A549 treated with ZK216348 at 1 μM for 4 hours (cell line): ENCODE data around the gene CPXM1. TPM values are rescaled to one million over a fixed set of nuclear protein-coding genes. Genes with fewer than 3 reads are reported as not detected.

Source experiments
- total RNA-seq: library from RNA; stranded (reverse); fragments of 200-300 nt; extraction: Qiagen RNA extraction; gene quantifications from 5 replicates; pipeline ENCODE4 v1.2.3, GENCODE V29; 2022; ENCODE audit warnings: low read depth

CPXM1 gene
- total RNA-seq = not detected in 5 replicates

GRCh38 chr20:2800521-2801285 lies at the start of gene CPXM1:
TSS of gene CPXM1 (minus strand) at chr20:2800627. CDS start at chr20:2800572, 55 bp downstream.

GRCh38 chr20:2840138-2840966 lies 39.9 kb upstream of the CPXM1 start, which contains the start of the genes PCED1A and VPS16:
TSS of gene PCED1A (minus strand) at chr20:2840655. CDS start at chr20:2839912, 743 bp downstream.
TSS of gene VPS16 (plus strand) at chr20:2840745. CDS start at chr20:2840775, 30 bp downstream.

GRCh38 chr20:2816030-2816582 lies 15.7 kb upstream of the CPXM1 start, which contains the start of gene TMEM239:
TSS of gene TMEM239 (plus strand) at chr20:2816364. CDS start at chr20:2816555, 191 bp downstream.

GRCh38 chr20:2814587-2815051 lies 14.2 kb upstream of the CPXM1 start, which contains the start of gene C20orf141:
TSS of gene C20orf141 (plus strand) at chr20:2814987. CDS start at chr20:2815185, 198 bp downstream.

Other genes starting within 250 kb of the CPXM1 start
- gene NOP56, start 148.0 kb downstream of the CPXM1 start, total RNA-seq = 582 to 773 TPM (median 606 TPM) in 5 replicates
- 117 to 140 TPM (median 136 TPM) in 5 replicates for gene IDH3B, start 136.4 kb downstream of the CPXM1 start, total RNA-seq
- 2.3 to 2.7 TPM (median 2.4 TPM) in 5 replicates for gene EBF4, start 107.8 kb downstream of the CPXM1 start, total RNA-seq
- gene C20orf141, start 14.4 kb upstream of the CPXM1 start, total RNA-seq = 0.36 TPM in 1 of 5 replicates, not detected in the others
- gene TMEM239, start 15.7 kb upstream of the CPXM1 start, total RNA-seq = not detected in 5 replicates
- gene PCED1A, start 40.0 kb upstream of the CPXM1 start, total RNA-seq = 14.1 to 32.5 TPM (median 29.0 TPM) in 5 replicates
- gene VPS16, start 40.1 kb upstream of the CPXM1 start, total RNA-seq = 19.3 to 40.0 TPM (median 32.3 TPM) in 5 replicates
- 31.9 to 43.1 TPM (median 39.8 TPM) in 5 replicates for gene PTPRA, start 72.9 kb upstream of the CPXM1 start, total RNA-seq
- gene GNRH2, start 243.0 kb upstream of the CPXM1 start, total RNA-seq = 0.36 to 0.47 TPM in 2 of 5 replicates, not detected in the others
- gene MRPS26, start 245.4 kb upstream of the CPXM1 start, total RNA-seq = 89.5 to 167 TPM (median 155 TPM) in 5 replicates